ENCODE measurements around the gene NR2E1. TPM values are rescaled to one million over a fixed set of nuclear protein-coding genes. Genes with fewer than 3 reads are reported as not detected.

The NR2E1 gene
- total RNA-seq, 1 experiment from 2014 or later, result not detected

DNA sequence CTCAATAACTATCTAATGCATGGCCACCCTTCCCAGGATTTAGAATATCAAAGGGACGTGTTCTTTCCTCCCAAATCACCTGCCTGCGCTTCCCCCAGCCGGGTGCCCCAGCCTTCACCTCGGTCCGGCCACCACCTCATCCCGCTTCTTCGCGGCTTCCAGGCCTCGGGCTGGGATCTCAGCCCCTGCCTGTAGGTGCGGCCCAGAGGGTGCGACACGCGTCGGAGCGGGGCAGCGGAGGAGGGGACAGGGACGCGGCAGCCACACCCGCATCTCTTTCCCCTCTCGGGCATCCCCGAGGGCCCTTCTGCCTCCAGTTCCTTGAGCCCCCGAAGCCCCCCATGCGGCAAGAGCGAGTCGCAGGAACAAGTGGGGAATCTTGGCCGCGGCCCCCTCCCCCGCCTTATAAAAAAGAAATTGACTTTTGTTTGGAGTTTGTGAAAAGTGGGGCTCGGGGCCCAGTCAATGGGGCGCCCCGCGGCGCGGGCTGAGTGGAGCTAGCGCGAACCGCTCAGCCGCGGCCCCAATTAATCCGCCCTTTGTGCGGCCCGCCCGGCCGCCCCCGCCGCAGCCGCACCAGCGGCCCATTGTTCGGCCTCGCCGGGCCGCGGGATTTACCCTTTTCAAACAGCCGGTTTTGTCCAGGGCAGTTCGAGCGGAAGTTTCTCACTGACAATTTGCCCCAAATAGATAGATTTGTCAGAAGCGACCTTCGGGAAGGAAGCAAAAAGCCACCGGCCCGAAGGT, 8.4 kb upstream of the NR2E1 start (continued):
- TF ChIP-seq, protein P1, sequence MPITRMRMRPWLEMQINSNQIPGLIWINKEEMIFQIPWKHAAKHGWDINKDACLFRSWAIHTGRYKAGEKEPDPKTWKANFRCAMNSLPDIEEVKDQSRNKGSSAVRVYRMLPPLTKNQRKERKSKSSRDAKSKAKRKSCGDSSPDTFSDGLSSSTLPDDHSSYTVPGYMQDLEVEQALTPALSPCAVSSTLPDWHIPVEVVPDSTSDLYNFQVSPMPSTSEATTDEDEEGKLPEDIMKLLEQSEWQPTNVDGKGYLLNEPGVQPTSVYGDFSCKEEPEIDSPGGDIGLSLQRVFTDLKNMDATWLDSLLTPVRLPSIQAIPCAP (CRISPR knock-in tag; IDR thresholded peaks at IDR 0.05), result no peak

DNA sequence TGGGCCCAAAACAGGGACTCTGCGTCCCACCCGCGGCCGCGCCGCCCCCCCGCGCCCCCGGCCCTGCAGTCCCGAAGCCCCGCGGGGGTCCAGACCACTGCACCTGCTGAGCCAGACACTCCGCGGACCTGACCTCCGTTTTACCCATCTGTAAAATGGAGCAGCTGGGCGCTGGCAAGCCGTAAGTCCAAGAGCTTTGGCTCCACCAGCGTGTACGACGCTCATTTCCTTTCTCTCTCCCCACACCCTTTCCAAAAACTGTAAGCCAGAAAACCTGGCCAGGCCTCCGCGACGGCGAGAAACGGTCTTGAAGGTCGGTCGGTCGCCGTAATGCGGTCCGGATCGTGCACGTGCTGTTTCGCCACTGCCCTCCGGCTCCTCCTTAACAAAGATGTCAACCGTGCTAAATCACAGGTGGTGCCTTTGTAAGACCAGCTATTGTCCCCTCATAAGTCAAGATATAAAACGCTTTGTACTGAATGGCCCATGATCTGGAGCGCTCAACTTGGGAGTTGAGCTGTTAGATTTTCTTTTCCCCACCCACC, 7.8 kb upstream of the NR2E1 start:
- Mint-ChIP-seq H3K4me1 (peaks cover 29% of the 10 kb centered on the region), H3K4me3 (peak overlapping the region; percentile 63), H3K27ac (no peak overlapping the region), H3K9me3 (no peaks in the 10 kb centered on the region), H3K36me3 (no peaks in the 10 kb centered on the region), H3K27me3 (ENCODE audit: low read depth) (peaks cover 100% of the 10 kb centered on the region)
- TF ChIP-seq, protein P2, sequence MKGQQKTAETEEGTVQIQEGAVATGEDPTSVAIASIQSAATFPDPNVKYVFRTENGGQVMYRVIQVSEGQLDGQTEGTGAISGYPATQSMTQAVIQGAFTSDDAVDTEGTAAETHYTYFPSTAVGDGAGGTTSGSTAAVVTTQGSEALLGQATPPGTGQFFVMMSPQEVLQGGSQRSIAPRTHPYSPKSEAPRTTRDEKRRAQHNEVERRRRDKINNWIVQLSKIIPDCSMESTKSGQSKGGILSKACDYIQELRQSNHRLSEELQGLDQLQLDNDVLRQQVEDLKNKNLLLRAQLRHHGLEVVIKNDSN (CRISPR knock-in tag; IDR thresholded peaks at IDR 0.05), result 0 out of 2 replicates have a peak, but pooled peaks have one; percentile 8
- TF ChIP-seq, protein P3, sequence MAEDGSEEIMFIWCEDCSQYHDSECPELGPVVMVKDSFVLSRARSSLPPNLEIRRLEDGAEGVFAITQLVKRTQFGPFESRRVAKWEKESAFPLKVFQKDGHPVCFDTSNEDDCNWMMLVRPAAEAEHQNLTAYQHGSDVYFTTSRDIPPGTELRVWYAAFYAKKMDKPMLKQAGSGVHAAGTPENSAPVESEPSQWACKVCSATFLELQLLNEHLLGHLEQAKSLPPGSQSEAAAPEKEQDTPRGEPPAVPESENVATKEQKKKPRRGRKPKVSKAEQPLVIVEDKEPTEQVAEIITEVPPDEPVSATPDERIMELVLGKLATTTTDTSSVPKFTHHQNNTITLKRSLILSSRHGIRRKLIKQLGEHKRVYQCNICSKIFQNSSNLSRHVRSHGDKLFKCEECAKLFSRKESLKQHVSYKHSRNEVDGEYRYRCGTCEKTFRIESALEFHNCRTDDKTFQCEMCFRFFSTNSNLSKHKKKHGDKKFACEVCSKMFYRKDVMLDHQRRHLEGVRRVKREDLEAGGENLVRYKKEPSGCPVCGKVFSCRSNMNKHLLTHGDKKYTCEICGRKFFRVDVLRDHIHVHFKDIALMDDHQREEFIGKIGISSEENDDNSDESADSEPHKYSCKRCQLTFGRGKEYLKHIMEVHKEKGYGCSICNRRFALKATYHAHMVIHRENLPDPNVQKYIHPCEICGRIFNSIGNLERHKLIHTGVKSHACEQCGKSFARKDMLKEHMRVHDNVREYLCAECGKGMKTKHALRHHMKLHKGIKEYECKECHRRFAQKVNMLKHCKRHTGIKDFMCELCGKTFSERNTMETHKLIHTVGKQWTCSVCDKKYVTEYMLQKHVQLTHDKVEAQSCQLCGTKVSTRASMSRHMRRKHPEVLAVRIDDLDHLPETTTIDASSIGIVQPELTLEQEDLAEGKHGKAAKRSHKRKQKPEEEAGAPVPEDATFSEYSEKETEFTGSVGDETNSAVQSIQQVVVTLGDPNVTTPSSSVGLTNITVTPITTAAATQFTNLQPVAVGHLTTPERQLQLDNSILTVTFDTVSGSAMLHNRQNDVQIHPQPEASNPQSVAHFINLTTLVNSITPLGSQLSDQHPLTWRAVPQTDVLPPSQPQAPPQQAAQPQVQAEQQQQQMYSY (CRISPR knock-in tag; IDR thresholded peaks at IDR 0.05), result peak; percentile 93
- TF ChIP-seq, protein P4, sequence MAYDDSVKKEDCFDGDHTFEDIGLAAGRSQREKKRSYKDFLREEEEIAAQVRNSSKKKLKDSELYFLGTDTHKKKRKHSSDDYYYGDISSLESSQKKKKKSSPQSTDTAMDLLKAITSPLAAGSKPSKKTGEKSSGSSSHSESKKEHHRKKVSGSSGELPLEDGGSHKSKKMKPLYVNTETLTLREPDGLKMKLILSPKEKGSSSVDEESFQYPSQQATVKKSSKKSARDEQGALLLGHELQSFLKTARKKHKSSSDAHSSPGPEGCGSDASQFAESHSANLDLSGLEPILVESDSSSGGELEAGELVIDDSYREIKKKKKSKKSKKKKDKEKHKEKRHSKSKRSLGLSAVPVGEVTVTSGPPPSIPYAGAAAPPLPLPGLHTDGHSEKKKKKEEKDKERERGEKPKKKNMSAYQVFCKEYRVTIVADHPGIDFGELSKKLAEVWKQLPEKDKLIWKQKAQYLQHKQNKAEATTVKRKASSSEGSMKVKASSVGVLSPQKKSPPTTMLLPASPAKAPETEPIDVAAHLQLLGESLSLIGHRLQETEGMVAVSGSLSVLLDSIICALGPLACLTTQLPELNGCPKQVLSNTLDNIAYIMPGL (CRISPR knock-in tag; IDR thresholded peaks at IDR 0.05), result no peak
- TF ChIP-seq, protein P5, sequence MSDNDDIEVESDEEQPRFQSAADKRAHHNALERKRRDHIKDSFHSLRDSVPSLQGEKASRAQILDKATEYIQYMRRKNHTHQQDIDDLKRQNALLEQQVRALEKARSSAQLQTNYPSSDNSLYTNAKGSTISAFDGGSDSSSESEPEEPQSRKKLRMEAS (CRISPR knock-in tag; IDR thresholded peaks at IDR 0.05), result peak; percentile 16; the same call in 1 of the 2 replicates
- TF ChIP-seq RELA (CRISPR knock-in tag; IDR thresholded peaks at IDR 0.05; ENCODE audit: borderline replicate concordance), result no peak
- TF ChIP-seq SP1 (CRISPR knock-in tag; conservative IDR thresholded peaks at IDR 0.05), result no peak
- peak; percentile 97 for TF ChIP-seq GTF2I (CRISPR knock-in tag; conservative IDR thresholded peaks at IDR 0.05)
- TF ChIP-seq ZNF671 (CRISPR knock-in tag; IDR thresholded peaks at IDR 0.05), result no peak
- DNase-seq (ENCODE audit: low spot score) (peak; percentile 56), ATAC-seq (peak; percentile 26)
- POLR2A ChIA-PET, result no interaction called here
- CTCF ChIA-PET, result interaction anchor here (0.8 to 1.3 kb wide), 2 partner anchors 10 to 34 kb away, joined by 3 to 5 read pairs; no protein-coding TSS in a partner anchor

DNA sequence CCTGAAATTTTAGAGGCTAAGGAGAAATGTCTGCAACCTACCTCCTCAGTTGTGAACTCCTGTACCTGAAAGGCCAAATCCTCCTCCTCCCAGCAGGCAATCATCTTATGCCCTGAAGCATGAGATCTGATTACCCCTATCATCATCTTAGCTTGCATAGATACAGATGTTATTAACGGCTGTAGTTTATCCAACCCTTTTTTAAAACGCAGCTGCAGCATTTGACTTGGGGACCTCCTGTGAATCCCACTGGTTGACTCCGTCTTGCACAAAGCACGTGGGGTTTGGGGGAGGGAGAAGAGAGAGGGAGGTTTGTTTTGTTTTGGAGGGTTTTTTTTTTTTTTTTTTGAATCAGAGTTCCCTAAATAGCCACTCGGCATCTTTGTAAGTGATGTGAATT, 5.8 kb upstream of the NR2E1 start:
- ChIA-PET POLR2A (no interaction called here), CTCF (no interaction called here)
- DNase-seq (ENCODE audit: low spot score), result no peak
- Mint-ChIP-seq H3K9me3 (no peaks in the 10 kb centered on the region), H3K4me1 (peaks cover 43% of the 10 kb centered on the region), H3K27me3 (ENCODE audit: low read depth) (peaks cover 100% of the 10 kb centered on the region), H3K27ac (no peak overlapping the region), H3K4me3 (no peak overlapping the region), H3K36me3 (no peaks in the 10 kb centered on the region)
- ATAC-seq, result no peak
- TF ChIP-seq, protein P6, sequence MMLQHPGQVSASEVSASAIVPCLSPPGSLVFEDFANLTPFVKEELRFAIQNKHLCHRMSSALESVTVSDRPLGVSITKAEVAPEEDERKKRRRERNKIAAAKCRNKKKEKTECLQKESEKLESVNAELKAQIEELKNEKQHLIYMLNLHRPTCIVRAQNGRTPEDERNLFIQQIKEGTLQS (CRISPR knock-in tag; conservative IDR thresholded peaks at IDR 0.05), result no peak
- TF ChIP-seq ZNF121 (CRISPR knock-in tag; IDR thresholded peaks at IDR 0.05) (peak; percentile 26; the same call in 1 of the 2 replicates), NFE2L1 (CRISPR knock-in tag; IDR thresholded peaks at IDR 0.05) (no peak), NR2C2 (CRISPR knock-in tag; IDR thresholded peaks at IDR 0.05) (no peak), OVOL2 (CRISPR knock-in tag; IDR thresholded peaks at IDR 0.05; ENCODE audit: borderline replicate concordance) (no peak), ESRRA (CRISPR knock-in tag; IDR thresholded peaks at IDR 0.05; ENCODE audit: borderline replicate concordance) (no peak), CBFB (CRISPR knock-in tag; IDR thresholded peaks at IDR 0.05; ENCODE audit: low read depth) (no peak)
- TF ChIP-seq, protein P7, sequence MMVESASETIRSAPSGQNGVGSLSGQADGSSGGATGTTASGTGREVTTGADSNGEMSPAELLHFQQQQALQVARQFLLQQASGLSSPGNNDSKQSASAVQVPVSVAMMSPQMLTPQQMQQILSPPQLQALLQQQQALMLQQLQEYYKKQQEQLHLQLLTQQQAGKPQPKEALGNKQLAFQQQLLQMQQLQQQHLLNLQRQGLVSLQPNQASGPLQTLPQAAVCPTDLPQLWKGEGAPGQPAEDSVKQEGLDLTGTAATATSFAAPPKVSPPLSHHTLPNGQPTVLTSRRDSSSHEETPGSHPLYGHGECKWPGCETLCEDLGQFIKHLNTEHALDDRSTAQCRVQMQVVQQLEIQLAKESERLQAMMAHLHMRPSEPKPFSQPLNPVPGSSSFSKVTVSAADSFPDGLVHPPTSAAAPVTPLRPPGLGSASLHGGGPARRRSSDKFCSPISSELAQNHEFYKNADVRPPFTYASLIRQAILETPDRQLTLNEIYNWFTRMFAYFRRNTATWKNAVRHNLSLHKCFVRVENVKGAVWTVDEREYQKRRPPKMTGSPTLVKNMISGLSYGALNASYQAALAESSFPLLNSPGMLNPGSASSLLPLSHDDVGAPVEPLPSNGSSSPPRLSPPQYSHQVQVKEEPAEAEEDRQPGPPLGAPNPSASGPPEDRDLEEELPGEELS (CRISPR knock-in tag; IDR thresholded peaks at IDR 0.05), result no peak
- TF ChIP-seq, protein P8, sequence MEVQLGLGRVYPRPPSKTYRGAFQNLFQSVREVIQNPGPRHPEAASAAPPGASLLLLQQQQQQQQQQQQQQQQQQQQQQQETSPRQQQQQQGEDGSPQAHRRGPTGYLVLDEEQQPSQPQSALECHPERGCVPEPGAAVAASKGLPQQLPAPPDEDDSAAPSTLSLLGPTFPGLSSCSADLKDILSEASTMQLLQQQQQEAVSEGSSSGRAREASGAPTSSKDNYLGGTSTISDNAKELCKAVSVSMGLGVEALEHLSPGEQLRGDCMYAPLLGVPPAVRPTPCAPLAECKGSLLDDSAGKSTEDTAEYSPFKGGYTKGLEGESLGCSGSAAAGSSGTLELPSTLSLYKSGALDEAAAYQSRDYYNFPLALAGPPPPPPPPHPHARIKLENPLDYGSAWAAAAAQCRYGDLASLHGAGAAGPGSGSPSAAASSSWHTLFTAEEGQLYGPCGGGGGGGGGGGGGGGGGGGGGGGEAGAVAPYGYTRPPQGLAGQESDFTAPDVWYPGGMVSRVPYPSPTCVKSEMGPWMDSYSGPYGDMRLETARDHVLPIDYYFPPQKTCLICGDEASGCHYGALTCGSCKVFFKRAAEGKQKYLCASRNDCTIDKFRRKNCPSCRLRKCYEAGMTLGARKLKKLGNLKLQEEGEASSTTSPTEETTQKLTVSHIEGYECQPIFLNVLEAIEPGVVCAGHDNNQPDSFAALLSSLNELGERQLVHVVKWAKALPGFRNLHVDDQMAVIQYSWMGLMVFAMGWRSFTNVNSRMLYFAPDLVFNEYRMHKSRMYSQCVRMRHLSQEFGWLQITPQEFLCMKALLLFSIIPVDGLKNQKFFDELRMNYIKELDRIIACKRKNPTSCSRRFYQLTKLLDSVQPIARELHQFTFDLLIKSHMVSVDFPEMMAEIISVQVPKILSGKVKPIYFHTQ (CRISPR knock-in tag; IDR thresholded peaks at IDR 0.05), result no peak
- TF ChIP-seq, protein P9, sequence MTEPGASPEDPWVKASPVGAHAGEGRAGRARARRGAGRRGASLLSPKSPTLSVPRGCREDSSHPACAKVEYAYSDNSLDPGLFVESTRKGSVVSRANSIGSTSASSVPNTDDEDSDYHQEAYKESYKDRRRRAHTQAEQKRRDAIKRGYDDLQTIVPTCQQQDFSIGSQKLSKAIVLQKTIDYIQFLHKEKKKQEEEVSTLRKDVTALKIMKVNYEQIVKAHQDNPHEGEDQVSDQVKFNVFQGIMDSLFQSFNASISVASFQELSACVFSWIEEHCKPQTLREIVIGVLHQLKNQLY (CRISPR knock-in tag; IDR thresholded peaks at IDR 0.05), result no peak

Data from WTC11 (cell line).